ENCODE measurements around the gene TSPAN15.

DNA sequence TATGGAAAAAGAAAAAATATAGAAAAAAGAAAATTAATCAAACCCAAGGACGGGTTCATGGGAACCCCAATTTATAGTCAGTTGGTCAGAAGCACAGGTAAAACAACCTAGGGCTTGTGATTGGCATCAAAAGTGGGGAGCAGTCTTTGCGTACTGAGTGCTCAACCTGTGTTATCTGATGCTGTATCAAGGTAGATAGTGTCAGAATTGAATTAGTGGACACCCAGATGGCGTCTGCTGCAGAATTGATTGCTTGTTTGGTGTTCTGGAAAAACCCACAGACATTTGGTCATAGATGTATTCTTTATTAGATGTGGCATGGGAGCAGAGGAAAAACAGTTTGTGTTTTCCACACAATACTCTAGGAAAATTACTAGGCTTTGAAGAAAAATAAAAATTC lies 82.4 kb downstream of the TSPAN15 start:
- TF ChIP-seq, protein P1, sequence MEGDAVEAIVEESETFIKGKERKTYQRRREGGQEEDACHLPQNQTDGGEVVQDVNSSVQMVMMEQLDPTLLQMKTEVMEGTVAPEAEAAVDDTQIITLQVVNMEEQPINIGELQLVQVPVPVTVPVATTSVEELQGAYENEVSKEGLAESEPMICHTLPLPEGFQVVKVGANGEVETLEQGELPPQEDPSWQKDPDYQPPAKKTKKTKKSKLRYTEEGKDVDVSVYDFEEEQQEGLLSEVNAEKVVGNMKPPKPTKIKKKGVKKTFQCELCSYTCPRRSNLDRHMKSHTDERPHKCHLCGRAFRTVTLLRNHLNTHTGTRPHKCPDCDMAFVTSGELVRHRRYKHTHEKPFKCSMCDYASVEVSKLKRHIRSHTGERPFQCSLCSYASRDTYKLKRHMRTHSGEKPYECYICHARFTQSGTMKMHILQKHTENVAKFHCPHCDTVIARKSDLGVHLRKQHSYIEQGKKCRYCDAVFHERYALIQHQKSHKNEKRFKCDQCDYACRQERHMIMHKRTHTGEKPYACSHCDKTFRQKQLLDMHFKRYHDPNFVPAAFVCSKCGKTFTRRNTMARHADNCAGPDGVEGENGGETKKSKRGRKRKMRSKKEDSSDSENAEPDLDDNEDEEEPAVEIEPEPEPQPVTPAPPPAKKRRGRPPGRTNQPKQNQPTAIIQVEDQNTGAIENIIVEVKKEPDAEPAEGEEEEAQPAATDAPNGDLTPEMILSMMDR (conservative IDR thresholded peaks at IDR 0.05; ENCODE audit: low read length), result no peak
- no peak for TF ChIP-seq EZH2phosphoT487 (IDR thresholded peaks at IDR 0.05; ENCODE audit: borderline replicate concordance)
